Mucosa of rectum (tissue), 2 donors: Measurements from ENCODE around the gene MFSD6.
"Not testable (repeated sequence)": the region's sequence is repeated elsewhere in the genome, so short reads cannot be mapped to it uniquely, and the experiment has no call there.

ENCODE experiments used
- H3K27ac ChIP-seq, 2 donors: one replicate each; pipeline ENCODE4 v1.7.0; 2013; ENCODE audit warnings: inconsistent platforms in 2 of 2, low read depth in 2 of 2, low read length in 2 of 2
- H3K27me3 ChIP-seq, 2 donors: one replicate each; pipeline ENCODE4 v1.7.0; 2013; ENCODE audit warnings: low read length in 2 of 2; ENCODE audit not compliant: control insufficient read depth in 2 of 2, insufficient read depth in 2 of 2
- H3K36me3 ChIP-seq, 2 donors: one replicate each; pipeline ENCODE4 v1.7.0; 2013; ENCODE audit warnings: low read length in 2 of 2; ENCODE audit not compliant: control insufficient read depth in 2 of 2, insufficient read depth in 2 of 2
- H3K4me1 ChIP-seq, 2 donors: one replicate each; pipeline ENCODE4 v1.7.0; 2013; ENCODE audit warnings: low read length in 2 of 2, mild to moderate bottlenecking in 1 of 2; ENCODE audit not compliant: control insufficient read depth in 2 of 2, insufficient read depth in 2 of 2
- H3K4me3 ChIP-seq, 2 donors: one replicate each; pipeline ENCODE4 v1.7.0; 2013; ENCODE audit warnings: low read length in 2 of 2
- H3K9ac ChIP-seq, 2 donors: one replicate each; pipeline ENCODE4 v1.7.0; 2013; ENCODE audit warnings: low read length in 2 of 2, low read depth in 1 of 2, mild to moderate bottlenecking in 1 of 2
- H3K9me3 ChIP-seq, 2 donors: one replicate each; pipeline ENCODE4 v1.7.0; 2013; ENCODE audit warnings: low read length in 2 of 2; ENCODE audit not compliant: control insufficient read depth in 2 of 2
- donor health status: healthy.
- donor health status: Normal muscosa, but diverticular disease.

The MFSD6 gene

GRCh38 chr2:190407662-190408537, at the start of gene MFSD6:
TSS of gene MFSD6 (plus strand) at chr2:190408355. CDS start at chr2:190436030, 27,675 bp downstream.
- Histone ChIP-seq H3K4me3 (peak within 1 kb of the TSS; percentile 81 to 88), H3K36me3 (no peaks in the 10 kb centered on the region), H3K27me3 (no peaks in the 10 kb centered on the region), H3K4me1 (peaks cover 4 to 32% of the 10 kb centered on the region in 2 donors), H3K9me3 (peaks cover 0 to 2% of the 10 kb centered on the region in 2 donors), H3K9ac (peak within 1 kb of the TSS; percentile 89 to 92), H3K27ac (peak within 1 kb of the TSS; percentile 91 to 93)

GRCh38 chr2:190358655-190359448, 49.3 kb upstream of the MFSD6 start:
- not testable (repeated sequence) for H3K27ac ChIP-seq, H3K4me3 ChIP-seq, H3K9ac ChIP-seq, H3K9me3 ChIP-seq, H3K27me3 ChIP-seq
- H3K36me3 ChIP-seq: peaks cover 2 to 14% of the 10 kb centered on the region in 2 donors
- H3K4me1 ChIP-seq: peaks cover 3 to 16% of the 10 kb centered on the region in 2 donors

GRCh38 chr2:190360561-190360960, 47.6 kb upstream of the MFSD6 start:
- Histone ChIP-seq H3K27ac (peak overlapping the region in 1 of 2 donors; percentile 79), H3K4me1 (peaks cover 3 to 16% of the 10 kb centered on the region in 2 donors), H3K4me3 (peak overlapping the region in 1 of 2 donors; percentile 65), H3K27me3 (no peaks in the 10 kb centered on the region), H3K9ac (peak overlapping the region in 1 of 2 donors; percentile 53), H3K9me3 (no peaks in the 10 kb centered on the region), H3K36me3 (peaks cover 12 to 19% of the 10 kb centered on the region in 2 donors)

GRCh38 chr2:190360965-190361364, 47.2 kb upstream of the MFSD6 start:
- no peaks in the 10 kb centered on the region for H3K27me3 ChIP-seq
- peaks cover 3 to 16% of the 10 kb centered on the region in 2 donors for H3K4me1 ChIP-seq
- H3K36me3 ChIP-seq: peaks cover 13 to 19% of the 10 kb centered on the region in 2 donors
- H3K27ac ChIP-seq: no peak overlapping the region
- no peaks in the 10 kb centered on the region for H3K9me3 ChIP-seq
- H3K9ac ChIP-seq: no peak overlapping the region
- peak overlapping the region in 1 of 2 donors; percentile 65 for H3K4me3 ChIP-seq

GRCh38 chr2:190361572-190361971, 46.6 kb upstream of the MFSD6 start:
- Histone ChIP-seq H3K9me3 (no peaks in the 10 kb centered on the region), H3K9ac (no peak overlapping the region), H3K4me3 (no peak overlapping the region), H3K36me3 (peaks cover 13 to 20% of the 10 kb centered on the region in 2 donors), H3K4me1 (peaks cover 3 to 11% of the 10 kb centered on the region in 2 donors), H3K27me3 (no peaks in the 10 kb centered on the region), H3K27ac (no peak overlapping the region)

GRCh38 chr2:190362894-190363293, 45.3 kb upstream of the MFSD6 start:
- Histone ChIP-seq H3K36me3 (peaks cover 16 to 28% of the 10 kb centered on the region in 2 donors), H3K9ac (no peak overlapping the region), H3K4me1 (peaks cover 3 to 6% of the 10 kb centered on the region in 2 donors), H3K4me3 (no peak overlapping the region), H3K27ac (no peak overlapping the region), H3K27me3 (no peaks in the 10 kb centered on the region), H3K9me3 (no peaks in the 10 kb centered on the region)

- H3K27ac ChIP-seq: no peak overlapping the region
- H3K4me3 ChIP-seq: no peak overlapping the region
- no peak overlapping the region for H3K9ac ChIP-seq
- H3K27me3 ChIP-seq: no peaks in the 10 kb centered on the region
- H3K4me1 ChIP-seq: no peaks in the 10 kb centered on the region
- no peaks in the 10 kb centered on the region for H3K9me3 ChIP-seq
- H3K36me3 ChIP-seq: peaks cover 22 to 51% of the 10 kb centered on the region in 2 donors
These were observed 42.5 kb upstream of the MFSD6 start for GRCh38 chr2:190365499-190366204.

- no peak overlapping the region for H3K4me3 ChIP-seq
- no peak overlapping the region for H3K9ac ChIP-seq
- H3K36me3 ChIP-seq: peaks cover 28 to 57% of the 10 kb centered on the region in 2 donors
- no peak overlapping the region for H3K27ac ChIP-seq
- H3K27me3 ChIP-seq: no peaks in the 10 kb centered on the region
- no peaks in the 10 kb centered on the region for H3K4me1 ChIP-seq
- no peaks in the 10 kb centered on the region for H3K9me3 ChIP-seq
These were observed 41.9 kb upstream of the MFSD6 start for GRCh38 chr2:190366248-190366753.

- no peak overlapping the region for H3K4me3 ChIP-seq
- no peak overlapping the region for H3K27ac ChIP-seq
- no peaks in the 10 kb centered on the region for H3K4me1 ChIP-seq
- no peak overlapping the region for H3K9ac ChIP-seq
- H3K27me3 ChIP-seq: no peaks in the 10 kb centered on the region
- H3K9me3 ChIP-seq: no peaks in the 10 kb centered on the region
- H3K36me3 ChIP-seq: peaks cover 30 to 55% of the 10 kb centered on the region in 2 donors
These were observed 41.1 kb upstream of the MFSD6 start for GRCh38 chr2:190367091-190367490.
